AG09309 (cell line): ENCODE measurements around the gene TESMIN.

Source experiments
- DNase-seq: peaks from one replicate; pipeline ENCODE4 v3.0.0-alpha.2; 2010; ENCODE audit warnings: low read depth
- H3K4me3 ChIP-seq: 2 replicates; pipeline ENCODE4 v1.5.1; 2011; ENCODE audit warnings: mild to moderate bottlenecking, low read depth, low read length, moderate library complexity; ENCODE audit not compliant: control insufficient read depth
- TF ChIP-seq, protein P1 (sequence below): IDR thresholded peaks from 2 replicates; pipeline ENCODE4 v1.5.1; 2011; ENCODE audit warnings: mild to moderate bottlenecking, low read depth, low read length, inconsistent platforms; ENCODE audit not compliant: insufficient read depth, control insufficient read depth; ENCODE audit errors: missing control alignments

The TESMIN gene

DNA sequence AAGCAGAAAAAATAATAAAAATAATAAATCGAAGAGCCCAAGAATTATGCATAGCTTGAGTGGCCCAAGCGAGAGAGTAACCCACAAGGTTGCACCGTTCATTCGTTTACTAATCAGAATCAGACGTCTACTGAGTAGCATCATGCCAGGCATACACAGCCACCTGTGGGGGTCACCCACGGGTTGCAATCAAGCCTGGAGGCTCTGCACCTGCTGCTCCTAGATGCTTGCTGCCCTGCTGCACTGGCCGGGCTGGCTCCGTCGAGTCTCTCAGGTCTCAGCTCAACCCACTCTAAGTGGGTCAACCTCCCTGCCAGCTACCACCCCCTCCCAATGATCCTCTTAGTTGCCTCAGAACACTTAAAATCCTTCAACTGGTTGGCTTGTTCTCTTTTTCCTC is 2.0 kb upstream of the TESMIN start:
- TF ChIP-seq, protein P1, sequence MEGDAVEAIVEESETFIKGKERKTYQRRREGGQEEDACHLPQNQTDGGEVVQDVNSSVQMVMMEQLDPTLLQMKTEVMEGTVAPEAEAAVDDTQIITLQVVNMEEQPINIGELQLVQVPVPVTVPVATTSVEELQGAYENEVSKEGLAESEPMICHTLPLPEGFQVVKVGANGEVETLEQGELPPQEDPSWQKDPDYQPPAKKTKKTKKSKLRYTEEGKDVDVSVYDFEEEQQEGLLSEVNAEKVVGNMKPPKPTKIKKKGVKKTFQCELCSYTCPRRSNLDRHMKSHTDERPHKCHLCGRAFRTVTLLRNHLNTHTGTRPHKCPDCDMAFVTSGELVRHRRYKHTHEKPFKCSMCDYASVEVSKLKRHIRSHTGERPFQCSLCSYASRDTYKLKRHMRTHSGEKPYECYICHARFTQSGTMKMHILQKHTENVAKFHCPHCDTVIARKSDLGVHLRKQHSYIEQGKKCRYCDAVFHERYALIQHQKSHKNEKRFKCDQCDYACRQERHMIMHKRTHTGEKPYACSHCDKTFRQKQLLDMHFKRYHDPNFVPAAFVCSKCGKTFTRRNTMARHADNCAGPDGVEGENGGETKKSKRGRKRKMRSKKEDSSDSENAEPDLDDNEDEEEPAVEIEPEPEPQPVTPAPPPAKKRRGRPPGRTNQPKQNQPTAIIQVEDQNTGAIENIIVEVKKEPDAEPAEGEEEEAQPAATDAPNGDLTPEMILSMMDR: no peak

DNA sequence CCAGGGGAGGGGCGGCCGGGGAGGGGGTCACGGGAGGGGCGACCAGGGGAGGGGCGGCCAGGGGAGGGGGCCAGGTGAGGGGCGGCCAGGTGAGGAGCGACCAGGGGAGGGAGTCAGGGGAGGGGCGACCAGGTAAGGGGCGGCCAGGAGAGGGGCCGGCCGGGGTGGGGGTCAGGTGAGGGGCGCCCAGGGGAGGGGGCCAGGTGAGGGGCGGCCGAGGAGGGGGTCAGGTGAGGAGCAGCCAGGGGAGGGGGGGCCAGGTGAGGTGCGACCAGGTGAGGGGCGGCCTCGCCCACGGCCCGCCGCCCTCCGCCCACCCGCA is 355 bp downstream of the TESMIN start:
- H3K4me3 ChIP-seq: no peak overlapping the region; the same call in 1 of the 2 replicates
- DNase-seq: no peak
- TF ChIP-seq, protein P1: no peak

More for the DNA sequence above, 2.0 kb upstream of the TESMIN start:
- DNase-seq: no peak
- H3K4me3 ChIP-seq: no peak overlapping the region

DNA sequence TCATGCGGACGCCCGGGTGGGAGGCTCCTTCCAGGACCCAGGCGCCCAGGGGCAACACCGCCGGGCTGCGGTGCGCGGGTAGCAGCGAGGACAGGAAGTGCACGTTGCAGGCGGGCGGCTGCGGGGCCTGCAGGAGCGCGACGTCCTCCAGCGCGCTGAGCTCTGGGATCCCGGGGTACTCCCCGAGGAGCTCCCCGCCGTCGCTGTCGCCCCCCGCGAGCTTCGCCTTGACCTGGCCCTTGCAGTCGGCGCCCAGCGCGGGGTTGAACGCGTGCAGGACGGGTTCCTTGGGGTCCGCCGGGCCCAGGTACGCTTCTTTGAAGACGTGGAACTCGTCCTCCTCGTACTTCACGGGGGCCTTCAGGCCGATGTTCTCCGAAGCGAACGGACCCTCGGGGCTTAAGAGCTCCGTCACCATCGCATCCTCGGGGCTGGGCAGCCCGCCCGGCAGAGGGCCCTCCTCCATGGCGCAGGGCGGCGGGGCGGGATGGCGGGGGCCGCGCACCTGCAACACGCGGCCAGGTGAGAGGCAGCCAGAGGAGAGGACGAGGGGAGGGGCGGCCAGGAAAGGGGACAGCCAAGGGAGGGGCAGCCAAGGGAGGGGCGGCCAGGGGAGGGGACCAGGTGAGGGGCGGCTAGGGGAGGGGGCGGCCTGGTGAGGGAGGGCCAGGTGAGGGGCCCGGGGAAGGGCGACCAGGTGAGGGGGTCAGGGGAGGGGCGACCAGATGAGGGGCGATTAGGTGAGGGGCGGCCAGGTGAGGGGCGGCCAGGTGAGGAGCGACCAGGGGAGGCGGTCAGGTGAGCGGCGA is 921 bp downstream of the TESMIN start:
- no peak overlapping the region for H3K4me3 ChIP-seq
- TF ChIP-seq, protein P1: no peak
- no peak for DNase-seq

DNA sequence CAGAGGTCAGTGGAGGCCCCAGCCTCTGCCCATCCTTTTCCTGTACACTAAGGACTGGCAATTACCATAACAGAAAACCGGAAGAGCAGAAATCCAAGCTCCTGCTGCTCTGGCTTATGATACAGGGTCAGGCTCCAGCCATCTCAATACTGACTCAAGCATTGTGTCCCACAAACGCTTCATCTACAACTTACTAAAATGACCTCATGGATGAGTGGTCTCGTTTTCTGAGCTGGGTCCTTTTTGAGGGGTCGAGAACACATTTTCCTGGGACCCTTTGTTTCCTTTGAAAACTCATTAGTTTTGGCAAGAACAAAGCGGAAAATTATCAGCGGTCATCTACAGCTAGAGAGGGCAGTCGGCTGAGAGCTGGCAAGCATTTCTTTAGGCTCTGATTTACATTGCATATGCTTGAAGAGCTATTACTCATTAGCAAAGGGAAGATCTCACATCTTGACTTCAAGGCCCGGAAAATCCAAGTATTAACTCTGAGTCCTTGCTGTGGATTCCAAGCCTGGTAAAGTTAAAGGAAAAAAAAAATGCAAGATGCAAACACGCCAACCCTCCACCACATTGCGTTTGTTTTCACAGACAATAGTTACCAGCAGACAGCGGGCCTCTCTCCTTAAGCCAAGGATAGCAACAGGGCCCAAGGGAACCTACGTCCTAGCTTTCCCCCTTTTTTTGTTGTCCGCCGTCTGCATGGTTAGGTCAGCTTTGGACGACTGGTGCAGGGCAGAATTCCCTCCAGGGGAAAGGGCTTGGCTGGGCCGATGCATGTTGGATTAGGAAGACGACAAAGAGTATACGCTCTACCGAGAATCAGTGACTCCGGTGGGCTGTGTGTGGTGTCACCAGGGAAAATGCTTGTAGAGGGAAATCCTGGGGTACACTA is 1.8 kb downstream of the TESMIN start:
- TF ChIP-seq, protein P1: no peak
- no peak overlapping the region for H3K4me3 ChIP-seq
- DNase-seq: no peak

DNA sequence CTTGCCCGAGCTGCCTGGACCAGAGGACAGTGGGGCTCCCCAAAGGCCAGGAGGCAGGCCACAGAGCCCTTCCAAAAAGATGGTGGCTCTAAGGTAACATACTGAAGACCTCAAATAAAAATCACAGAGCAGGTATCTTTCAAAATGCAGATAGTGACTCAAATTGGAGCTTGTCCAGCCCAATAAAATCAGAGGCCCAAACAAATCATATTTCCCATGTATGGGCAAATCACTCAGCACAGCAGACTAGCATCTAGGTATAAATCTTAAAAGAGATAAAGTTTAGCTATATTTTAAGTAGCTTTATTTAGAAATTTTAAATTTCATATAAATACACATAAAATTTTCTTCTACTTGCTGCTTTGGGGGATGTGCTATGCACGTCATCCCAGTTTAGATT is 3.3 kb downstream of the TESMIN start:
- no peak overlapping the region for H3K4me3 ChIP-seq
- TF ChIP-seq, protein P1: no peak
- no peak for DNase-seq

DNA sequence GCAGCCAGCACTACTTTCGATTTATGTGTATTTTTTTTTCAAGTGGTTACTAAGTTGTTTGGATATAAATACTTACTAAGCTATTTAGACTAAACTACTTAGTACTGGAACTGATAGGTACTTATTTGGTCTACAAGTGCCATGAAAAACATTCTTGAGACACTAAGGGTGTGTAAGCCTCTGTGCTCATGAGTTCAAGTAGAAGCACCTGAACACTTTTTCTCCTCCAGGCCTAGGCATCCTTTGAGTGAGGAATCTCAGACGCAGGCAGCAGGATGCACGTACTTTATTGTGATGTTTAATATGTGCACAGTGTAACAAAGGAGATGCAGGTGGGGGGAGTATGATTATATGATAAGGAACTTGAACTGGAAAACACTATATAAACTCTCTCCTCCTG is 7.8 kb downstream of the TESMIN start:
- no peak for DNase-seq
- TF ChIP-seq, protein P1: no peak

More for the DNA sequence above, 7.8 kb downstream of the TESMIN start:
- H3K4me3 ChIP-seq: no peak overlapping the region
